MM.1S (cell line): ENCODE data around the gene PPM1G.

Experiments used
- DNase-seq: peaks from one replicate; pipeline ENCODE4 v3.0.0-alpha.2; 2015
- H2AFZ ChIP-seq: fragments of 300-600 bp; sonication (generic); 2 replicates; pipeline ENCODE4 v1.6.0; 2016; ENCODE audit warnings: antibody characterized with exemption, low read length
- H3F3A ChIP-seq: fragments of 300-600 bp; sonication (generic); 2 replicates; pipeline ENCODE4 v1.6.1; 2016; ENCODE audit warnings: mild to moderate bottlenecking, antibody characterized with exemption, low read length, moderate library complexity, mixed read lengths; ENCODE audit not compliant: insufficient read depth
- H3K27ac ChIP-seq: fragments of 300-600 bp; sonication (generic); 2 replicates; pipeline ENCODE4 v1.5.1; 2016; ENCODE audit warnings: mild to moderate bottlenecking, low read length
- H3K27me3 ChIP-seq: fragments of 300-600 bp; sonication (generic); replicated peaks from 2 replicates; pipeline ENCODE4 v1.6.0; 2016; ENCODE audit warnings: low read length; ENCODE audit not compliant: insufficient read depth
- H3K36me3 ChIP-seq: fragments of 300-600 bp; sonication (generic); replicated peaks from 2 replicates; pipeline ENCODE4 v1.6.1; 2016; ENCODE audit warnings: mild to moderate bottlenecking, low read length, mixed read lengths; ENCODE audit not compliant: insufficient read depth
- H3K4me1 ChIP-seq: fragments of 300-600 bp; sonication (generic); 2 replicates; pipeline ENCODE4 v1.6.1; 2016; ENCODE audit warnings: low read length, mixed read lengths
- H3K4me2 ChIP-seq: fragments of 300-600 bp; sonication (generic); 2 replicates; pipeline ENCODE4 v1.6.0; 2016; ENCODE audit warnings: low read depth, low read length
- H3K4me3 ChIP-seq: fragments of 300-600 bp; sonication (generic); 2 replicates; pipeline ENCODE4 v1.5.1; 2016; ENCODE audit warnings: low read length, mixed read lengths
- H3K79me2 ChIP-seq: fragments of 300-600 bp; sonication (generic); 2 replicates; pipeline ENCODE4 v1.6.1; 2016; ENCODE audit warnings: mixed run types, low read length, mixed read lengths
- H3K9ac ChIP-seq: fragments of 300-600 bp; sonication (generic); 2 replicates; pipeline ENCODE4 v1.6.1; 2016; ENCODE audit warnings: low read length, mixed read lengths
- H3K9me2 ChIP-seq: fragments of 300-600 bp; sonication (generic); replicated peaks from 2 replicates; pipeline ENCODE4 v1.6.1; 2016; ENCODE audit warnings: mild to moderate bottlenecking, low read length, mixed read lengths; ENCODE audit not compliant: insufficient read depth
- H3K9me3 ChIP-seq: fragments of 300-600 bp; sonication (generic); replicated peaks from 2 replicates; pipeline ENCODE4 v1.6.1; 2016; ENCODE audit warnings: mild to moderate bottlenecking, low read length, mixed read lengths; ENCODE audit not compliant: insufficient read depth
- H4K20me1 ChIP-seq: fragments of 300-600 bp; sonication (generic); 2 replicates; pipeline ENCODE4 v1.6.1; 2016; ENCODE audit warnings: mild to moderate bottlenecking, low read length, moderate library complexity, mixed read lengths; ENCODE audit not compliant: insufficient read depth
- CTCF ChIP-seq: fragments of 300-600 bp; sonication (generic); IDR thresholded peaks from 2 replicates; pipeline ENCODE4 v1.5.1; 2016; ENCODE audit warnings: antibody characterized with exemption, low read length, mixed read lengths
- EZH2 ChIP-seq: fragments of 300-600 bp; sonication (generic); optimal IDR thresholded peaks from 2 replicates; pipeline ENCODE3; 2017; ENCODE audit warnings: low read depth, mild to moderate bottlenecking, antibody characterized with exemption, low read length, mixed read lengths
- EZH2phosphoT487 ChIP-seq: fragments of 300-600 bp; sonication (generic); IDR thresholded peaks from 2 replicates; pipeline ENCODE4 v1.6.1; 2018; ENCODE audit warnings: antibody characterized with exemption, low read length

The PPM1G gene

GRCh38 chr2:27335311-27335710 is 74.1 kb downstream of the PPM1G start:
- TF ChIP-seq EZH2 (no peak), CTCF (no peak), EZH2phosphoT487 (no peak)
- Histone ChIP-seq H3K4me3 (no peak overlapping the region), H2AFZ (no peak overlapping the region), H3K4me2 (no peak overlapping the region), H3K36me3 (no peaks in the 10 kb centered on the region; the same call in 1 of the 2 replicates), H3K4me1 (no peaks in the 10 kb centered on the region), H3K9ac (no peak overlapping the region), H4K20me1 (no peaks in the 10 kb centered on the region), H3K9me3 (no peaks in the 10 kb centered on the region), H3F3A (no peaks in the 10 kb centered on the region), H3K9me2 (no peaks in the 10 kb centered on the region), H3K27ac (no peak overlapping the region), H3K27me3 (no peaks in the 10 kb centered on the region), H3K79me2 (no peaks in the 10 kb centered on the region)
- no peak for DNase-seq
